ENCODE results near the gene UBXN4.
A peak's percentile ranks its signal among the peaks of the same experiment; 100 is the strongest.

DNA sequence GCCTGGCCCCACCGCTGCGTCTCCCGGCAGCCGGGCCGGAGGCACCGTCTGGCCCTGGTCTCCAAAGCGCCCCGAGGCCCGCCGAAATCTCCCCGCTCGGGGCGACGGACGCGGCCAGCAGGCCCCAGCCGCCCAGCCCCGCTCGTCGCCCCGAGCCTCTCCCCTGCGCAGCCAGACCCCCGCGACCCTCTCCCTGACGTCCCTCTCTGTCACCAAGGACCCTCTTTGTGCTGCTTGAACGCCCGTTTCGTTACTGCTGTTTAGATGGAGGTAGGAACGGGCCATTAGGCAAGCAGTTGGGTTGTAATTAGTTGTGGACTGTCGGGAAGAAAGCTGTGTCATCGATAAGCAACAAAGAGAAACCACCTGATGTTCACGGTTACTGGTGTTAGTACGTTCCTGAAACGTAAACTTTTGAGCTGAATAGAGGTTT is 686 bp downstream of the UBXN4 start:
- TF ChIP-seq, protein P1, sequence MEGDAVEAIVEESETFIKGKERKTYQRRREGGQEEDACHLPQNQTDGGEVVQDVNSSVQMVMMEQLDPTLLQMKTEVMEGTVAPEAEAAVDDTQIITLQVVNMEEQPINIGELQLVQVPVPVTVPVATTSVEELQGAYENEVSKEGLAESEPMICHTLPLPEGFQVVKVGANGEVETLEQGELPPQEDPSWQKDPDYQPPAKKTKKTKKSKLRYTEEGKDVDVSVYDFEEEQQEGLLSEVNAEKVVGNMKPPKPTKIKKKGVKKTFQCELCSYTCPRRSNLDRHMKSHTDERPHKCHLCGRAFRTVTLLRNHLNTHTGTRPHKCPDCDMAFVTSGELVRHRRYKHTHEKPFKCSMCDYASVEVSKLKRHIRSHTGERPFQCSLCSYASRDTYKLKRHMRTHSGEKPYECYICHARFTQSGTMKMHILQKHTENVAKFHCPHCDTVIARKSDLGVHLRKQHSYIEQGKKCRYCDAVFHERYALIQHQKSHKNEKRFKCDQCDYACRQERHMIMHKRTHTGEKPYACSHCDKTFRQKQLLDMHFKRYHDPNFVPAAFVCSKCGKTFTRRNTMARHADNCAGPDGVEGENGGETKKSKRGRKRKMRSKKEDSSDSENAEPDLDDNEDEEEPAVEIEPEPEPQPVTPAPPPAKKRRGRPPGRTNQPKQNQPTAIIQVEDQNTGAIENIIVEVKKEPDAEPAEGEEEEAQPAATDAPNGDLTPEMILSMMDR (IDR thresholded peaks at IDR 0.05), result no peak
- no peak for TF ChIP-seq GATA2 (CRISPR knock-in tag; IDR thresholded peaks at IDR 0.05)
- no peak; the same call in 1 of the 2 replicates for TF ChIP-seq POLR2AphosphoS5 (IDR thresholded peaks at IDR 0.05; ENCODE audit: low read depth, low read length)
- TF ChIP-seq GABPA (IDR thresholded peaks at IDR 0.05; ENCODE audit: low read depth), result no peak
- TF ChIP-seq, protein P2, sequence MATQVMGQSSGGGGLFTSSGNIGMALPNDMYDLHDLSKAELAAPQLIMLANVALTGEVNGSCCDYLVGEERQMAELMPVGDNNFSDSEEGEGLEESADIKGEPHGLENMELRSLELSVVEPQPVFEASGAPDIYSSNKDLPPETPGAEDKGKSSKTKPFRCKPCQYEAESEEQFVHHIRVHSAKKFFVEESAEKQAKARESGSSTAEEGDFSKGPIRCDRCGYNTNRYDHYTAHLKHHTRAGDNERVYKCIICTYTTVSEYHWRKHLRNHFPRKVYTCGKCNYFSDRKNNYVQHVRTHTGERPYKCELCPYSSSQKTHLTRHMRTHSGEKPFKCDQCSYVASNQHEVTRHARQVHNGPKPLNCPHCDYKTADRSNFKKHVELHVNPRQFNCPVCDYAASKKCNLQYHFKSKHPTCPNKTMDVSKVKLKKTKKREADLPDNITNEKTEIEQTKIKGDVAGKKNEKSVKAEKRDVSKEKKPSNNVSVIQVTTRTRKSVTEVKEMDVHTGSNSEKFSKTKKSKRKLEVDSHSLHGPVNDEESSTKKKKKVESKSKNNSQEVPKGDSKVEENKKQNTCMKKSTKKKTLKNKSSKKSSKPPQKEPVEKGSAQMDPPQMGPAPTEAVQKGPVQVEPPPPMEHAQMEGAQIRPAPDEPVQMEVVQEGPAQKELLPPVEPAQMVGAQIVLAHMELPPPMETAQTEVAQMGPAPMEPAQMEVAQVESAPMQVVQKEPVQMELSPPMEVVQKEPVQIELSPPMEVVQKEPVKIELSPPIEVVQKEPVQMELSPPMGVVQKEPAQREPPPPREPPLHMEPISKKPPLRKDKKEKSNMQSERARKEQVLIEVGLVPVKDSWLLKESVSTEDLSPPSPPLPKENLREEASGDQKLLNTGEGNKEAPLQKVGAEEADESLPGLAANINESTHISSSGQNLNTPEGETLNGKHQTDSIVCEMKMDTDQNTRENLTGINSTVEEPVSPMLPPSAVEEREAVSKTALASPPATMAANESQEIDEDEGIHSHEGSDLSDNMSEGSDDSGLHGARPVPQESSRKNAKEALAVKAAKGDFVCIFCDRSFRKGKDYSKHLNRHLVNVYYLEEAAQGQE (IDR thresholded peaks at IDR 0.05; ENCODE audit: low read depth, low read length), result 0 out of 2 replicates have a peak, but pooled peaks have one; percentile 16
- TF ChIP-seq EZH2phosphoT487 (IDR thresholded peaks at IDR 0.05; ENCODE audit: borderline replicate concordance, low read depth), result no peak
- TF ChIP-seq MXI1 (IDR thresholded peaks at IDR 0.05; ENCODE audit: low read depth, low read length), result no peak; the same call in 1 of the 2 replicates
- TF ChIP-seq, protein P3, sequence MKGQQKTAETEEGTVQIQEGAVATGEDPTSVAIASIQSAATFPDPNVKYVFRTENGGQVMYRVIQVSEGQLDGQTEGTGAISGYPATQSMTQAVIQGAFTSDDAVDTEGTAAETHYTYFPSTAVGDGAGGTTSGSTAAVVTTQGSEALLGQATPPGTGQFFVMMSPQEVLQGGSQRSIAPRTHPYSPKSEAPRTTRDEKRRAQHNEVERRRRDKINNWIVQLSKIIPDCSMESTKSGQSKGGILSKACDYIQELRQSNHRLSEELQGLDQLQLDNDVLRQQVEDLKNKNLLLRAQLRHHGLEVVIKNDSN (IDR thresholded peaks at IDR 0.05; ENCODE audit: borderline replicate concordance, low read depth), result no peak
- TF ChIP-seq YY1 (IDR thresholded peaks at IDR 0.05; ENCODE audit: low read depth), result no peak
- TF ChIP-seq SMC3 (IDR thresholded peaks at IDR 0.05; ENCODE audit: low read depth, low read length), result no peak
- no peak for TF ChIP-seq RFX5 (IDR thresholded peaks at IDR 0.05; ENCODE audit: low read length)
- no peak for TF ChIP-seq TAF1 (IDR thresholded peaks at IDR 0.05; ENCODE audit: borderline replicate concordance, low read depth, low read length)
- no peak for TF ChIP-seq FOXM1 (IDR thresholded peaks at IDR 0.05; ENCODE audit: low read depth)
- no peak for TF ChIP-seq RAD21 (IDR thresholded peaks at IDR 0.05; ENCODE audit: low read length)
